HL-60 (cell line): ENCODE data around the gene CAMSAP1.

Source experiments
- DNase-seq, 2 experiments: peaks; one replicate each; pipeline ENCODE4 v3.0.0-alpha.2; 2010 to 2020; ENCODE audit warnings: low read depth in 1 of 2, low spot score in 1 of 2
- H3K27ac ChIP-seq: fragments of 250-450 bp; sonication (Bioruptor Pico); replicated peaks from 2 replicates; pipeline ENCODE4 v1.5.1; 2020; ENCODE audit warnings: mild to moderate bottlenecking, moderate library complexity
- H3K27me3 ChIP-seq: fragments of 250-450 bp; sonication (Bioruptor Pico); 2 replicates; pipeline ENCODE4 v1.5.1; 2021; ENCODE audit warnings: mild to moderate bottlenecking, moderate library complexity; ENCODE audit not compliant: insufficient read depth, poor library complexity, severe bottlenecking
- H3K4me3 ChIP-seq: replicated peaks from 2 replicates; pipeline ENCODE4 v1.5.1; 2011; ENCODE audit warnings: mild to moderate bottlenecking, control low read depth, low read length; ENCODE audit not compliant: insufficient read depth
- GABPA ChIP-seq: IDR thresholded peaks from 2 replicates; pipeline ENCODE4 v1.6.1; 2012; ENCODE audit warnings: low read depth
- POLR2AphosphoS5 ChIP-seq: IDR thresholded peaks from 2 replicates; pipeline ENCODE4 v1.6.1; 2012; ENCODE audit warnings: low read depth
- SPI1 ChIP-seq: IDR thresholded peaks from 2 replicates; pipeline ENCODE4 v1.6.1; 2012; ENCODE audit warnings: low read depth, mild to moderate bottlenecking, borderline replicate concordance
- TF ChIP-seq, protein P1 (sequence below): IDR thresholded peaks from one replicate; pipeline ENCODE4 v1.5.1; 2011; ENCODE audit warnings: low read length, control low read depth, inconsistent platforms; ENCODE audit not compliant: insufficient read depth
- TF ChIP-seq, protein P2 (sequence below): IDR thresholded peaks from 2 replicates; pipeline ENCODE4 v1.6.1; 2012; ENCODE audit warnings: low read depth; ENCODE audit not compliant: insufficient replicate concordance

The CAMSAP1 gene

DNA sequence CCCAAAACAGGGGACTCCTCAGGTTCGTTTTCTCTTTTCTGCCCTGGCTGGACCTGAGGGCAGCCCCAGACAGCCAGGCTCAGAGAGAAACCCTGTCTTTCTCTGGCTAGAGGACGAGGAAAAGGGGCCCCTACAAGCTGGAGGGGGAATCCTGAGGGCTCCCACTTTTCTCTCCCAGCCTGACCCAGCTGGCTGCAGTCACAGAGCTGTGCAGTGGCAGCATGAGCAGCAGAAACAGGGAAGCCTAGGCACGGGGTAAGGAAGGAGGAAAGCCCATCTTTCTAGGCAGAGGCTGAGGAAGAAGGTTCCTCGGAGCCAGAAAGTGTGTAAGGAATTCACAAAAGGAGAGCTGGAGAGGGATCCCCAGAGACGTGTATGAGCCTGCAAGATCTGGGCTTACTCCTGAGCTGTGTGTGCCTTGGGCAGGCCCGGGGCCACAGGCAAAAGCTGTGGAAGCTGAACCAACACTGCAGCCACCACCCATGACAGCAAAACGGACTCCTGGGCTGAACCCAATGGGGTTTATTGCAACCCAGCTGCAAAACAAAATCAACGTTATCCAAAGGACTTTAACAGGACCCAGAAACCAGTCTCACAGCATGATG lies 16.2 kb downstream of the CAMSAP1 start:
- TF ChIP-seq, protein P1, sequence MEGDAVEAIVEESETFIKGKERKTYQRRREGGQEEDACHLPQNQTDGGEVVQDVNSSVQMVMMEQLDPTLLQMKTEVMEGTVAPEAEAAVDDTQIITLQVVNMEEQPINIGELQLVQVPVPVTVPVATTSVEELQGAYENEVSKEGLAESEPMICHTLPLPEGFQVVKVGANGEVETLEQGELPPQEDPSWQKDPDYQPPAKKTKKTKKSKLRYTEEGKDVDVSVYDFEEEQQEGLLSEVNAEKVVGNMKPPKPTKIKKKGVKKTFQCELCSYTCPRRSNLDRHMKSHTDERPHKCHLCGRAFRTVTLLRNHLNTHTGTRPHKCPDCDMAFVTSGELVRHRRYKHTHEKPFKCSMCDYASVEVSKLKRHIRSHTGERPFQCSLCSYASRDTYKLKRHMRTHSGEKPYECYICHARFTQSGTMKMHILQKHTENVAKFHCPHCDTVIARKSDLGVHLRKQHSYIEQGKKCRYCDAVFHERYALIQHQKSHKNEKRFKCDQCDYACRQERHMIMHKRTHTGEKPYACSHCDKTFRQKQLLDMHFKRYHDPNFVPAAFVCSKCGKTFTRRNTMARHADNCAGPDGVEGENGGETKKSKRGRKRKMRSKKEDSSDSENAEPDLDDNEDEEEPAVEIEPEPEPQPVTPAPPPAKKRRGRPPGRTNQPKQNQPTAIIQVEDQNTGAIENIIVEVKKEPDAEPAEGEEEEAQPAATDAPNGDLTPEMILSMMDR, result no peak
- TF ChIP-seq GABPA (no peak), SPI1 (no peak), POLR2AphosphoS5 (no peak)
- TF ChIP-seq, protein P2, sequence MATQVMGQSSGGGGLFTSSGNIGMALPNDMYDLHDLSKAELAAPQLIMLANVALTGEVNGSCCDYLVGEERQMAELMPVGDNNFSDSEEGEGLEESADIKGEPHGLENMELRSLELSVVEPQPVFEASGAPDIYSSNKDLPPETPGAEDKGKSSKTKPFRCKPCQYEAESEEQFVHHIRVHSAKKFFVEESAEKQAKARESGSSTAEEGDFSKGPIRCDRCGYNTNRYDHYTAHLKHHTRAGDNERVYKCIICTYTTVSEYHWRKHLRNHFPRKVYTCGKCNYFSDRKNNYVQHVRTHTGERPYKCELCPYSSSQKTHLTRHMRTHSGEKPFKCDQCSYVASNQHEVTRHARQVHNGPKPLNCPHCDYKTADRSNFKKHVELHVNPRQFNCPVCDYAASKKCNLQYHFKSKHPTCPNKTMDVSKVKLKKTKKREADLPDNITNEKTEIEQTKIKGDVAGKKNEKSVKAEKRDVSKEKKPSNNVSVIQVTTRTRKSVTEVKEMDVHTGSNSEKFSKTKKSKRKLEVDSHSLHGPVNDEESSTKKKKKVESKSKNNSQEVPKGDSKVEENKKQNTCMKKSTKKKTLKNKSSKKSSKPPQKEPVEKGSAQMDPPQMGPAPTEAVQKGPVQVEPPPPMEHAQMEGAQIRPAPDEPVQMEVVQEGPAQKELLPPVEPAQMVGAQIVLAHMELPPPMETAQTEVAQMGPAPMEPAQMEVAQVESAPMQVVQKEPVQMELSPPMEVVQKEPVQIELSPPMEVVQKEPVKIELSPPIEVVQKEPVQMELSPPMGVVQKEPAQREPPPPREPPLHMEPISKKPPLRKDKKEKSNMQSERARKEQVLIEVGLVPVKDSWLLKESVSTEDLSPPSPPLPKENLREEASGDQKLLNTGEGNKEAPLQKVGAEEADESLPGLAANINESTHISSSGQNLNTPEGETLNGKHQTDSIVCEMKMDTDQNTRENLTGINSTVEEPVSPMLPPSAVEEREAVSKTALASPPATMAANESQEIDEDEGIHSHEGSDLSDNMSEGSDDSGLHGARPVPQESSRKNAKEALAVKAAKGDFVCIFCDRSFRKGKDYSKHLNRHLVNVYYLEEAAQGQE, result no peak
- H3K27me3 ChIP-seq, result no peaks in the 10 kb centered on the region
- no peak for DNase-seq
- no peak overlapping the region for H3K4me3 ChIP-seq
- no peak overlapping the region for H3K27ac ChIP-seq

DNA sequence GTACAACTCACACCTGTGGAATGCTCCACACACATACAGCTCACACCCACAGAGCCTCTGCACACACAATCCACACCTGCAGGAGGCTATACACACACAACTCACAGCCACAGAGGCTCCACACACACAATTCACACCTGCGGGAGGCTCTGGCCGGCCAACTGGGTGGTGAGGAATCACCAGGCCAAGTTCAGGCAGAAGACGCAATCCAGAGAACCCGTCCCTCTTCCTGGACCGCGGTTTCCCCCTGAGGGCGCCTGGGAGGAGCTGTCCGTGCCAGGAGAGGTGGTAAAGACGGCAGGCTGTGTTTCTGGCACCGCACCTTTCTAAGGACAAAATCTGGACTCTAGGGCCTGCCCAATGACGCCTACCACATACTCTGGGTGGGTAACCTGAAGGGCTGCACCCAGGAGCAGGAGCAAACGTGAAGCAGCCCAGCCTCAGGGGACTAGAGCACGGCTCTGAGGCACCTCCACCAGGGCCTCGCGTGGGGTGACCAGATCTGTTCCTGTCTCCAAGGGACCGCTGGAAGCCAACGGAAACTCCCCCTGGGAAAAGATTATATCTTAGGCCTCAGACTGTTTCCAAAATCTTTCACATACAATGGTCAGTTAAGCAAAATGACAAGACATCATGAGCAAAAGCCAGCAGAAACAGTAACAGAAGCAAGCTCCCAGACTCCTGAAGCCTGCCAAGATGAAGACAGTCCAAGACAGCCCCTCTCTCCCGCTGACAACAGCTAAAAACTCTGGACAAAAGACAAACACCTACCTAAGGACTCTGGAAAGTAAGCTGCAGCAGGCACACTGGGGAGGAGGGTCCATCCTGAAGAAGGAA lies 16.9 kb downstream of the CAMSAP1 start:
- Histone ChIP-seq H3K27me3 (no peaks in the 10 kb centered on the region), H3K27ac (no peak overlapping the region), H3K4me3 (no peak overlapping the region)
- TF ChIP-seq GABPA (no peak), POLR2AphosphoS5 (no peak), SPI1 (no peak)
- TF ChIP-seq, protein P2, result no peak
- TF ChIP-seq, protein P1, result no peak
- no peak for DNase-seq

DNA sequence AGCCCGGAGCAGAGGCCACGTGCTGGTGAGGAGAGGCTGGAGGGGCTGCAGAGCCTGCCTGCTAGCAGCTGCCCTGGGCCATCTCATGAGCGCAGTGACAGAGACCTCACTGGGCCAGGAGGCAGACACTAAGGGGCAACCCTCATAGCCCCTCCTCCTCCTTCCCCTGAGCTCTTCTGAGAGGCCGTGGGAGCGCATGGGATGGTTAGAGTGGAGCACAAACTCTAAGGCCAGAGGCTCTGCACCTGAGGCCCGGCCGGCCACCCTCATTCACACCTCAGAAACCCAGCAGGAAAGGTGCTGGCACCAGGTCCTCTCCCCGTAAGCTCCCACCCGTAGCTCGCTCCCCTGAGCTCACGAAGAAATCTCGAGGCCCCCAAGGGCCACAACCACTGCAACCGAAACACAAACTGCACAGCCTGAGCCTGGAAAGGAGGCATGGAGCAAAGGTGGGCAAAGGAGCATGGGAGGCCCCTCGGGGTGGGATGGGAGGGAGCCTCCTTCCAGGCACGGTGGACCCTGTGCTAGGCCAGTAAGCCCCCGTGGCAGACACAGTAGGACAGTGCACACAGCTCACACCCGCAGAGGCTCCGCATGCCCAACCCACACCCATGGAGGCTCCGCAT lies 17.7 kb downstream of the CAMSAP1 start:
- DNase-seq, result no peak
- H3K27me3 ChIP-seq, result no peaks in the 10 kb centered on the region
- no peak overlapping the region for H3K4me3 ChIP-seq
- H3K27ac ChIP-seq, result no peak overlapping the region
- TF ChIP-seq, protein P2, result no peak
- TF ChIP-seq, protein P1, result no peak
- TF ChIP-seq POLR2AphosphoS5 (no peak), SPI1 (no peak), GABPA (no peak)
